GM19372 (cell line): ENCODE measurements around the gene MYOT.

ENCODE experiments used
- ATAC-seq: cut with Tn5 transposase; IDR thresholded peaks from one replicate; pipeline ENCODE4 v1.9.1; 2021; ENCODE audit warnings: mild to moderate bottlenecking, low read depth, moderate library complexity; ENCODE audit not compliant: unreplicated experiment

MYOT gene

GRCh38 chr5:137867664-137868063 is at the start of gene MYOT:
Gene MYOT (plus strand): TSS chr5:137867860. CDS start chr5:137870652, 2,792 bp downstream.
- ATAC-seq = no peak

DNA sequence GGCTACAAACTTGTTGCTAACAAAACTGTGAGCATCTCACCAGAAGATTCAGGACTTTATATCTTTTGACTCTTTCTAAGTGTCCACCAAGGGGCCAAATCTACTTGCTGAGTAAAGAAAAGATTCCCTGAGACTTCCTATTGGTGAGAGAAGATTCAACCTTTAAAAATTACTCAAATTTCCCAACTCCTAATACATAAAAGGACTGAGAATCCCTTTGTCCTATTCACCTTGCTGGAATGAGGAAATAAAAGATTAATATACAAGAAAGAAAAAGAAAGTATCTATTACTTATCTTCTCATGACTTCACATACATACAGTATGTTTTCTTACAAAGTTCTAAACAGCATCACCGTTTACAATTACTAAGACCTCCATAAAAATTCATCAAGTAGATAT is 47.9 kb upstream of the MYOT start:
- no peak for ATAC-seq

DNA sequence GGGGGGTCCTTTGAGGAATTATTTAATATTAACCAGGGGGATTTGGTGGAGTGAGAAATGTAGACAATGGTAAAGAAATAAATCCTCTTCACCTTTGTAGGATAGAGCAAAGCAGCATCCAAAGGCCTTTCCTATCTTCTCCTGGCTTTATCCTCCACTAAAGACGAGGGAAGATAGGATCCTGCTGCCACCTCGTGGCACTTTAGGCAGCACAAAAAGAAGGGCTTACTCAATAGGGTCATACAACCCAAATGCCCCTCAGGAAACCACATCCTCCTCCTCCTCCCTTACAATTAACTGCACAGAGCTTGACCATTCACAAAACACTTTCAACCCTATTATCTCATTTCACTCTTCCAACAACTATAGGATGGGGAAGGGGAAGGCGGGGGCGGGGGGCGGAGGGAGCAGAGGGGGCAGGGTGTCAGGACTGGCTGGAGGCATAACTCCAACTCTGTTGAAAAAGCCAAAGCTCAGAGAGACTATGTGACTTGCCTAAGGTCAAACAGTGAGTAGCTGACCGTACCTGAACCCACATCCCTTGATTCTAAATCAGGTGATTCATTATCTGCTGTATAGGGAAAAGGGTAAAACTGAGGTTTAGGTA is 45.4 kb upstream of the MYOT start:
- ATAC-seq = no peak

DNA sequence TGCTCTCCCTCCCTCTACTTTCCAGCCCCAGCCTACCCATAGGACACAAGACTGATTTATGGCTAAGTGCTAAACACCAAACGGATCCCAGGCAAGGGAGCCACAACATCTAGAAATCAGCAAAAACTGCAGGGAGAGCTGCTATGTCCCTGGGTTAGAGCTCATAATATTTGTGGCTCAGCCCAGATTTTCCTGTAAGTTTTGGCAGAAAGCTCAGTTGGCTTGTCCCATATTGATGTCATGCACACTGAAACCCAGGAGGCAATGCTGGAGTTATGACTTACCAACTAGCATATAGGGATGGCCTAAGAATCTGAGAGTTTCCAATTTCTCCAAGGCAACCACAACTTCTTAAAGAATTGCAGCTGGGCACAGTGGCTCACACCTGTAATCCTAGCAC is 44.7 kb upstream of the MYOT start:
- no peak for ATAC-seq

DNA sequence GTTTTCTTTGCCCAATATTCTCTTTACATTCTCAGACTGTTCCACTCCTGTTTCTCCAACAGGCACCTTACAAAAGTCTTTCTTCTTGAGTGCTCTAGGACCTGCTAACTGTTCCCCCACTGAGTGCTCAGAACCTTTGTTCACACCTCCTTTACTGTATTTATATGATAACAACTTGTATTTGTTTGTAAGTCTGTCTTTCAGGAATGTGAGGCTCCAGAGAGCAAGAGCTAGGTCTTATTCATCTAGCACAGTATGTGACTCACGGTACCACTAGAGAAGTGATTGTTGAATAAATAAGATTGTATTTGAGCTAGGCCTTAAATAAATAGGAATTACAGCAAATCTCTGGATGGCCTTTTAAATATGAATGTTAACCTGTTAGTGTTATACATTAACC is 42.5 kb upstream of the MYOT start:
- no peak for ATAC-seq

GRCh38 chr5:137826067-137826466 is 41.6 kb upstream of the MYOT start:
- no peak for ATAC-seq

DNA sequence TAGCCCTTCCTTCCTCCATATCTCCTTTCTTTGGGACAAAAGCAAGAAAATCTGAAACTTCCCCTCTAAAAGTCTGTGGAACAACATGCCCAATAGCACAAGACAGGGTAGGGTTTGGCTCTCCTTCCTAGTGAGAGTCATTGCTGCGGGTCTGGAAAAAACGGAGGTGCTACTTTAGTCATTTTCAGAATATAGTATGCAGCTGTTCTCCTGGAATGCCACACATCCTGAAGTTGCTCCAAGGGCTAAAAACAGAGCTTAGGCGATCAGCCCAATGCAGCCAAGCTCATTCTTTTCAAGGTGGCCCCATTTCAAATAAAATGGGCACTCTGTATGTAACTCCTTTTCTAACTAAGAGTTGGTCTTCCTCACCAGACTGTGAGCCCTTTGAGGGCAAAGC is 39.5 kb upstream of the MYOT start:
- no peak for ATAC-seq

GRCh38 chr5:137828664-137829063 is 39.0 kb upstream of the MYOT start:
- no peak for ATAC-seq

DNA sequence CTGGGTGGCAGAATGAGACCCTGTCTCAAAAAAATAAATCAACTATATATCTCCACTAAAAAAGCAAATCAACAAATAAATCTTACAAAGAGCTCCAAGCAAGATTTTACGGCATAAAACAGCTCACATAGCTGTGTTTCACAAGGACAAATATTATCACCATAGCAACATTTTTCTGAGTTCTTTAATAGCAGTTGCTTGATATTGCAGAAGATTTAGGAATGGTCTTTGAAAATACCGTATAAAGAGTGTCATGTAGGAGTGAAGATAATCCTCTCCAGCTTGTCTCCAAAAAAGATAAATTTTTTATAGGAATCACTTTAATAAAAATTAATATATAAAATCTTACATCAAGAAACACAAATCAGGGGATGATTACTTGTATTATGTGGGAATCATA is 36.6 kb upstream of the MYOT start:
- no peak for ATAC-seq

- no peak for ATAC-seq
These were observed 36.1 kb upstream of the MYOT start for GRCh38 chr5:137831526-137831925.

GRCh38 chr5:137832416-137832815 is 35.2 kb upstream of the MYOT start:
- ATAC-seq = no peak

GRCh38 chr5:137833463-137833862 is 34.2 kb upstream of the MYOT start:
- ATAC-seq = no peak

- no peak for ATAC-seq
These were observed 33.1 kb upstream of the MYOT start for GRCh38 chr5:137834498-137835049.

- ATAC-seq = no peak
These were observed 31.4 kb upstream of the MYOT start for GRCh38 chr5:137836298-137836697.

DNA sequence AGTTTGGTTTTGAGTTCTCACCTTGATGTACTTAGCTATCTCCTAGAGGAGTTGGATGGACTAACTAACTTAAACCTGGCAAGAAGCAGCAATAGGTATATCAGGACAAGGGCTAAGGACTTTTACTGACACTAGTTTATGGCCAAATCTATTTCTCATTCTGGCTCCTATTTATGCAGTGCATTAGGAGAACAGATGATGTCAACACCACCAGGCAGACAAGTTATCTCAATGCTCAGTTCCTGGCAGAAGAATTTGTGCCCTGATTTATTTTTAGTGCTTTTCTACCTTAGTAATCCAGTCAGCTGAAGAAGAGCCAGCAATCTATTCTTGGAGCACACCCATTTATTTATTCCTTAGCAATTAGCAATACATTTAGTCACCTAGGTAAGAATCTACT is 30.7 kb upstream of the MYOT start:
- ATAC-seq = no peak

DNA sequence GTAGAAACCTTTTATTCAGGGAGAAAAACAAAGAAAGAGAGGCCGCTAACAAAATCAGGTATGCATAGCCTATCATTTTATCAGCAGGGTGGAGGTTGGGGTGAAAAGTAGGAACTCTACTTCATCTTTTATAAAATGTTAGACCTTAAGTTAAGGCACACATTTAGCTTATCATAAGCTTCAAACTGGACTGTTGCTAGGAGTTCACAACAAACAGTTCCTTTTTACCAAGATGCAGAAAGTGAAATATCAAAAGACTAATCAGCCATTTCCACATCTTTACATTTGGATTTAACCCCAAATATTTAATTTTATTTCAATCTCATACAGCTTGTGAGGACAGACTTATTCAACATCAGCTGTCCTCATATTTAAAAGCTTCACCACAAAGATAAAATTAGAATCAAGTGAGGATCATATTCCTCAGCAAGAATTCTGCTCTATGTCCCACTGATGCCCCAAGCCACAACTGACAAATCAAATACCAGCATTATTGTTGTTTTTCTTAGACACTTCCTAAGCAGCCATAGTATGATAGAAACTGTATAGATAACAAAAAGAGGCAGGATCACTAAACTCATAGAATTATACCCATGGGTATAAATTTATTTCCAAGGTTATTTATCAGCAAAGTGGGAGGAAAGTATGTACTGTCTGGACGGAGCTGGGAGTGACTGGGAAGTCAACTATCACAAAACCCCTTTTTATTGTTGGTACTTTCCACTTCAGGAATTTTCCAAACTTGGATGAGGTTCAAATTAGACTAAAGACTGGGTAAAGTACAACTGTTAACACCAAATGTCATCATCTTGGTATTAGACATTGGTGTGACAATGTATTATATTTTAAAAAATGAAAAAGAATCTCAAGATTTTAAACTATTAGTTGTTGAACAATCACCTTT is 29.9 kb upstream of the MYOT start:
- ATAC-seq = no peak

- ATAC-seq = no peak
These were observed 28.7 kb upstream of the MYOT start for GRCh38 chr5:137838976-137839375.

DNA sequence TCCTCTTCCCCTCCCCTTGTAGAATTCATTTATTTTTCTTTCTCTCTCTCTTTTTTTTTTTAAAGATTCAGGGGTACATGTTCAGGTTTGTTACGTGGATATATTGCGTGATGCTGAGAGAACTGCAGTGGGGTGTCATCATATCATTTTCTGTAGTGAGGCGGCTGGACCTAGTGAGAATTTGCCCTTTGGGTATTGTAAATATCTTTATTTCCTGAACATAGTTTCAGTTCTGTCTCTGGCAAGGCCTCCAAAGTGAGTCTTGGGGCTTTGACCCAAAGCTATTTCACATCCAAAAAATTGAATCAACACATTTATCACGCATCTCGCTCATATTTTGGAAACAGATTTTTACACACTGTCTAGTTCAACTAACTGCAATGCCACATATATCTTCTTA is 25.4 kb upstream of the MYOT start:
- ATAC-seq = no peak

- ATAC-seq = no peak
These were observed 23.9 kb upstream of the MYOT start for GRCh38 chr5:137843676-137844299.

DNA sequence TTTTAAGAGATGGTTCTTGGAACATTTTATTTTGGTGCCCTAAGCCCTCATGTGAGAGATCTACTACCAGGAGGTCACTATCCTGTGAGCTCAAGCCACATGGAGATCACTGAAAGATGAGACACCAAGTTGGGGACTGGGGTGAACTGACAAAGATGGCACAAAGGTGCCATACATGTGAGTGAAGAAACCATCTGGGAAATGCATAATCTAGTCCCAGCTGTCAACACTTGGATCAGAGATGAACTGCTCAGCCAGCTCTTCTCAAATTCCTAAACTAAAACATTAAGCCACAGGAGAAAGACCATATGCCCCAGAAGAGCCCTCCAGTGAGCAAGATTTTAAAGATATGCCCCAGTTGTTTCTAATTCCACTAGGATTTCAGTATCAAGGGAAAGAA is 22.2 kb upstream of the MYOT start:
- ATAC-seq = no peak

- peak; percentile 71 for ATAC-seq
These were observed 20.0 kb upstream of the MYOT start for GRCh38 chr5:137847687-137848086.
